ENCODE results near the gene GLUD1. TPM values are rescaled to one million over a fixed set of nuclear protein-coding genes. Genes with fewer than 3 reads are reported as not detected.
"Not testable (repeated sequence)": the region's sequence is repeated elsewhere in the genome, so short reads cannot be mapped to it uniquely, and the experiment has no call there.

GLUD1 gene
- polyA plus RNA-seq, 4 donors: 79.0 to 141 (median 102) TPM

DNA sequence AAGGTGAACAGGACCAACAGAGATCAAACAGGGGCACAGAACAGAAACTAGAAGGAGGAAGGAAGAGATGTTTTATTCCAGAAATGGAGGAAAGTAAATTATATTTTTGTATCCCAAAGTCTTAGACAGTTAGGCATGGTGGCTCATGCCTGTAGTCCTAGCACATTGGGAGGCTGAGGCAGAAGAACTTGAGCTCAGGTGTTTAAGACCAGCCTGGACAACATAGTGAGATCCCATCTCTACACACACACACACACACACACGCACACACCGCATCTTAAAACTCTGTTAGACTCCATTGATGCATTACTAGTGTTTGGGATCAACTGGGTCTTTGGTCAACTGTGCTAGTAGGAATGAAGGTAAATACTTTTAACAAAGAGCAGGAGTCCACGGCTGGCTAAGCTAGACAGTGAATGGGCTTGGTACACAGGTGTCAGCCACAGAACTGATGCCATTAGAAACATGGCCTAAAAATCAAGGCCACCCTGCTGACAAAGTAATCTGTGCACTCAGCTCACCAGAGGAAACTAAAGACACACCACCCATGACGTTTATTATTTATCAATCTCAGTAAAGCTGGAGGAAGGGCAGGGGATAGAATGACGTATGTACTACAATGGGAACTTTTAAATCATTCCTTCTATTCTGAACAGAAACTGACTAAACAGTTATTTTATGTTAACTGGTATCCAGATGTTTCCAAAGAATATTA is 10.9 kb downstream of the GLUD1 start:
- FAIRE-seq; H3K4me1 ChIP-seq (ENCODE audit: control insufficient read depth in 3 of 3, insufficient read depth in 2 of 3, low read depth in 1 of 3, low read length in 2 of 3); H3K9me3 ChIP-seq (ENCODE audit: control insufficient read depth in 2 of 2, insufficient read depth in 1 of 2, low read depth in 1 of 2, low read length in 1 of 2); H3K27me3 ChIP-seq (ENCODE audit: control insufficient read depth in 3 of 3, insufficient read depth in 3 of 3, low read length in 3 of 3); DNase-seq; H3K4me3 ChIP-seq (ENCODE audit: low read depth in 1 of 3, low read length in 3 of 3): not testable (repeated sequence)
- whole genome bisulfite sequencing, 3 donors: 45 to 63% (median 48%) methylated on average over 5 of the region's 5 CpGs
- H3K36me3 ChIP-seq (ENCODE audit: control insufficient read depth in 3 of 3, insufficient read depth in 2 of 3, low read depth in 1 of 3, low read length in 3 of 3): peaks cover 0 to 16% (median 0%) of the 10 kb centered on the region in 3 donors
- peak overlapping the region in 1 of 3 donors; percentile 76 for H3K27ac ChIP-seq (ENCODE audit: low read depth in 1 of 3, low read length in 2 of 3)

GRCh38 chr10:87082219-87082618 is 12.4 kb downstream of the GLUD1 start:
- DNase-seq; H3K9me3 ChIP-seq (ENCODE audit: control insufficient read depth in 2 of 2, insufficient read depth in 1 of 2, low read depth in 1 of 2, low read length in 1 of 2); H3K27me3 ChIP-seq (ENCODE audit: control insufficient read depth in 3 of 3, insufficient read depth in 3 of 3, low read length in 3 of 3); FAIRE-seq; H3K4me3 ChIP-seq (ENCODE audit: low read depth in 1 of 3, low read length in 3 of 3); H3K4me1 ChIP-seq (ENCODE audit: control insufficient read depth in 3 of 3, insufficient read depth in 2 of 3, low read depth in 1 of 3, low read length in 2 of 3): not testable (repeated sequence)
- 69 to 83% (median 79%) methylated on average over 1 of the region's 1 CpG for WGBS, 3 donors
- H3K27ac ChIP-seq (ENCODE audit: low read depth in 1 of 3, low read length in 2 of 3): peak overlapping the region in 1 of 3 donors; percentile 67
- peaks cover 0 to 12% (median 0%) of the 10 kb centered on the region in 3 donors for H3K36me3 ChIP-seq (ENCODE audit: control insufficient read depth in 3 of 3, insufficient read depth in 2 of 3, low read depth in 1 of 3, low read length in 3 of 3)

DNA sequence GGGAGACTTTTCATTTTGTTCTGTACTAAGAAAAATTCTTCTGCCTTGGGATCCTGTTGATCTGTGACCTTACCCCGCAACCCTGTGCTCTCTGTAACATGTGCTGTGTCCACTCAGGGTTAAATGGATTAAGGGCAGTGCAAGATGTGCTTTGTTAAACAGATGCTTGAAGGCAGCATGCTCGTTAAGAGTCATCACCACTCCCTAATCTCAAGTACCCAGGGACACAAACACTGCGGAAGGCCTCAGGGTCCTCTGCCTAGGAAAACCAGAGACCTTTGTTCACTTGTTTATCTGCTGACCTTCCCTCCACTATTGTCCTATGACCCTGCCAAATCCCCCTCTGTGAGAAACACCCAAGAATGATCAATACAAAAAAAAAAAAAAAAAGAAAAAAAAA is 13.1 kb downstream of the GLUD1 start:
- not testable (repeated sequence) for H3K4me1 ChIP-seq (ENCODE audit: control insufficient read depth in 3 of 3, insufficient read depth in 2 of 3, low read depth in 1 of 3, low read length in 2 of 3); H3K4me3 ChIP-seq (ENCODE audit: low read depth in 1 of 3, low read length in 3 of 3); DNase-seq; FAIRE-seq; H3K36me3 ChIP-seq (ENCODE audit: control insufficient read depth in 3 of 3, insufficient read depth in 2 of 3, low read depth in 1 of 3, low read length in 3 of 3); H3K9me3 ChIP-seq (ENCODE audit: control insufficient read depth in 2 of 2, insufficient read depth in 1 of 2, low read depth in 1 of 2, low read length in 1 of 2); H3K27ac ChIP-seq (ENCODE audit: low read depth in 1 of 3, low read length in 2 of 3); H3K27me3 ChIP-seq (ENCODE audit: control insufficient read depth in 3 of 3, insufficient read depth in 3 of 3, low read length in 3 of 3)
- WGBS, 3 donors: 82 to 100% (median 100%) methylated on average over 1 of the region's 3 CpGs

DNA sequence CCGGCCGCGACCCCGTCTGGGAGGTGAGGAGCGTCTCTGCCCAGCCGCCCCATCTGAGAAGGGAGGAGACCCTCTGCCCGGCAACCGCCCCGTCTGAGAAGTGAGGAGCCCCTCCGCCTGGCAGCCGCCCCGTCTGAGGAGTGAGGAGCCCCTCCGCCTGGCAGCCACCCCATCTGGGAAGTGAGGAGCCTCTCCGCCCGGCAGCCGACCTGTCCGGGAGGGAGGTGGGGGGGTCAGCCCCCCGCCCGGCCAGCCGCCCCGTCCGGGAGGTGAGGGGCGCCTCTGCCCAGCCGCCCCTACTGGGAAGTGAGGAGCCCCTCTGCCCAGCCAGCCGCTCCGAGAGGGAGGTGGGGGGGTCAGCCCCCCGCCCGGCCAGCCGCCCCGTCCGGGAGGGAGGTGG is 14.0 kb downstream of the GLUD1 start:
- H3K27me3 ChIP-seq (ENCODE audit: control insufficient read depth in 3 of 3, insufficient read depth in 3 of 3, low read length in 3 of 3); H3K36me3 ChIP-seq (ENCODE audit: control insufficient read depth in 3 of 3, insufficient read depth in 2 of 3, low read depth in 1 of 3, low read length in 3 of 3); DNase-seq; H3K27ac ChIP-seq (ENCODE audit: low read depth in 1 of 3, low read length in 2 of 3); H3K4me1 ChIP-seq (ENCODE audit: control insufficient read depth in 3 of 3, insufficient read depth in 2 of 3, low read depth in 1 of 3, low read length in 2 of 3); H3K9me3 ChIP-seq (ENCODE audit: control insufficient read depth in 2 of 2, insufficient read depth in 1 of 2, low read depth in 1 of 2, low read length in 1 of 2); FAIRE-seq; H3K4me3 ChIP-seq (ENCODE audit: low read depth in 1 of 3, low read length in 3 of 3): not testable (repeated sequence)
- 95 to 96% (median 96%) methylated on average over 8 to 30 of the region's 31 CpGs for WGBS, 3 donors

DNA sequence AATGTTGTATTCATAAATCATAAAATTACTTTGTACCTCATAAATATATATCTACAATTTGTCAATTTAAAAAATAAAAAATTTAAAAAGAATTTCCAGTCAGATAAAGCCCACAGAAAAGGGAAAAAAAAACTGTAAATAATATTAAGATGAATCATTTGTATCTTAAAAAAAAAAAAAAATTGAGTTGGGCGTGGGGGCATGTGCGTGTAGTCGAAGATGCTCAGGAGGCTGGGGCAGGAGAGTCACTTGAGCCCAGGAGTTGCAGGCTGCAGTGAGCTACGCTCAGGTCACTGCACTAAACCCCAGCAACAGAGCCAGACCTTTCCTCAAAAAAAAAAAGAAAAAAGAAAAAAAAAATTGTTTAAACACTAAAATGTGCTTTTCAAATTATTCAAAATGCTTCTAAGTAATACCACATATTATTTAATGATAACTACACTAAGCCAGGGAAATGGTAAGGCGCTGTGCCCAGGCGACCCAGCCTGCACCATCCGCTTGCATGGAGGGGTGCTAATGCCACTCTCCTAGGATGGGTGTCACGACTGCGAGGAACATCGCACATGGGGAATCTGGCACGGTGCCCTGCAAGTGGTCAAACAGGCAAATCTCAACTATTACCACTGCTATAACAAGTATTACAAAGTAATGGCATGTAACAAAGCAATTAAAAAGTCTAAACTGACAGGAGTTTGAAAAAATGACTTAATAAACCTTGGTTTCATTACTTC is 15.4 kb downstream of the GLUD1 start:
- Histone ChIP-seq H3K4me1 (ENCODE audit: control insufficient read depth in 3 of 3, insufficient read depth in 2 of 3, low read depth in 1 of 3, low read length in 2 of 3) (no peaks in the 10 kb centered on the region), H3K36me3 (ENCODE audit: control insufficient read depth in 3 of 3, insufficient read depth in 2 of 3, low read depth in 1 of 3, low read length in 3 of 3) (peaks cover 0 to 13% (median 4%) of the 10 kb centered on the region in 3 donors), H3K27ac (ENCODE audit: low read depth in 1 of 3, low read length in 2 of 3) (no peak overlapping the region), H3K27me3 (ENCODE audit: control insufficient read depth in 3 of 3, insufficient read depth in 3 of 3, low read length in 3 of 3) (no peaks in the 10 kb centered on the region), H3K9me3 (ENCODE audit: control insufficient read depth in 2 of 2, insufficient read depth in 1 of 2, low read depth in 1 of 2, low read length in 1 of 2) (peaks cover 0 to 5% of the 10 kb centered on the region in 2 donors), H3K4me3 (ENCODE audit: low read depth in 1 of 3, low read length in 3 of 3) (no peak overlapping the region)
- DNase-seq: no peak
- FAIRE-seq: no peak
- WGBS, 3 donors: 84 to 88% (median 85%) methylated on average over 11 of the region's 11 CpGs

DNA sequence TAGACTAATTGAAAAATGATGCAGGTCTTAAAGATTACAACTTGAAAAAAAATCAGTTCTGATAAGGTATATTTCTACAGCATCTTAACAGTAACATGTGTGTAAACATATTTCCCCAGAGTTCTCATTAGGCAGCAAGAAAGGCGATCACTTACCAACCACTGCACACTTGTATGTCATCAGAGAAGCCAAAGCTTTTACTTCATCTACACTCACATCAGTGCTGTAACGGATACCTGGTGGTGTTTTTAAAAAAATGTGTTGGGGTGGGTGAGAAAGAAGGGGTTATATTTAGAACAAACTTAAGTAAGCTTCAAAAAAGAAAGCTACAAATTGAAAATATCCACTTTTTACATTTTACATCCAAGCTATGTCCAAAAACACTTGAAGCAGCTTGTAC is 18.2 kb downstream of the GLUD1 start:
- H3K36me3 ChIP-seq (ENCODE audit: control insufficient read depth in 3 of 3, insufficient read depth in 2 of 3, low read depth in 1 of 3, low read length in 3 of 3): peaks cover 0 to 27% (median 5%) of the 10 kb centered on the region in 3 donors
- not testable (repeated sequence) for H3K9me3 ChIP-seq (ENCODE audit: control insufficient read depth in 2 of 2, insufficient read depth in 1 of 2, low read depth in 1 of 2, low read length in 1 of 2); FAIRE-seq; H3K4me3 ChIP-seq (ENCODE audit: low read depth in 1 of 3, low read length in 3 of 3); H3K27ac ChIP-seq (ENCODE audit: low read depth in 1 of 3, low read length in 2 of 3); H3K27me3 ChIP-seq (ENCODE audit: control insufficient read depth in 3 of 3, insufficient read depth in 3 of 3, low read length in 3 of 3); H3K4me1 ChIP-seq (ENCODE audit: control insufficient read depth in 3 of 3, insufficient read depth in 2 of 3, low read depth in 1 of 3, low read length in 2 of 3); DNase-seq
- WGBS, 3 donors: 89 to 95% (median 90%) methylated on average over 2 of the region's 2 CpGs

- Histone ChIP-seq H3K4me1 (ENCODE audit: control insufficient read depth in 3 of 3, insufficient read depth in 2 of 3, low read depth in 1 of 3, low read length in 2 of 3) (peaks cover 0 to 3% (median under 1%) of the 10 kb centered on the region in 3 donors), H3K27me3 (ENCODE audit: control insufficient read depth in 3 of 3, insufficient read depth in 3 of 3, low read length in 3 of 3) (no peaks in the 10 kb centered on the region), H3K27ac (ENCODE audit: low read depth in 1 of 3, low read length in 2 of 3) (no peak overlapping the region), H3K36me3 (ENCODE audit: control insufficient read depth in 3 of 3, insufficient read depth in 2 of 3, low read depth in 1 of 3, low read length in 3 of 3) (peaks cover 3 to 38% (median 9%) of the 10 kb centered on the region in 3 donors), H3K4me3 (ENCODE audit: low read depth in 1 of 3, low read length in 3 of 3) (no peak overlapping the region), H3K9me3 (ENCODE audit: control insufficient read depth in 2 of 2, insufficient read depth in 1 of 2, low read depth in 1 of 2, low read length in 1 of 2) (no peaks in the 10 kb centered on the region)
- peak in 1 of 2 donors; percentile 69 for DNase-seq
- 10 to 54% (median 46%) methylated on average over 2 of the region's 2 CpGs for WGBS, 3 donors
- peak; percentile 65 for FAIRE-seq
These were observed 22.2 kb downstream of the GLUD1 start for GRCh38 chr10:87072449-87072848.

DNA sequence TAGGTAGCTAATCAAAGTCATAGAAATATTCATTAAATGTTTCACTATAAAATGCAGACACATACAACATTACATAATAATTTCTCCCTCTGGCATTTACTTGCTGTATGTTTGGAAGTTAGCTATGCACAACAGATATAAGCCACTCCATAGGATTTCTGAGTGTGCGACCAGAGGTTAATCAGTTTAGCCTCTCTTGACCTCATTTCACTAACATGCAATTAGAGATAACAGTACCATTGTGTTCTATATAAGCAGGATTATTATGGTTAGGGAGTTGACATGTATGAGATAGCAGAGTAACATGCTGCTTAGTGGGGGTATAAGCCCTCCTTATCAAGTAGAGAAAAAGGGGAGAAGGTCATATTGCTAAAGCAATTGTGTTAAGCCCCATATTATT is 26.4 kb downstream of the GLUD1 start:
- Histone ChIP-seq H3K9me3 (ENCODE audit: control insufficient read depth in 2 of 2, insufficient read depth in 1 of 2, low read depth in 1 of 2, low read length in 1 of 2) (no peaks in the 10 kb centered on the region), H3K27me3 (ENCODE audit: control insufficient read depth in 3 of 3, insufficient read depth in 3 of 3, low read length in 3 of 3) (no peaks in the 10 kb centered on the region), H3K27ac (ENCODE audit: low read depth in 1 of 3, low read length in 2 of 3) (no peak overlapping the region), H3K4me1 (ENCODE audit: control insufficient read depth in 3 of 3, insufficient read depth in 2 of 3, low read depth in 1 of 3, low read length in 2 of 3) (peaks cover 0 to 15% (median 3%) of the 10 kb centered on the region in 3 donors), H3K4me3 (ENCODE audit: low read depth in 1 of 3, low read length in 3 of 3) (no peak overlapping the region), H3K36me3 (ENCODE audit: control insufficient read depth in 3 of 3, insufficient read depth in 2 of 3, low read depth in 1 of 3, low read length in 3 of 3) (peaks cover 4 to 46% (median 9%) of the 10 kb centered on the region in 3 donors)
- WGBS, 3 donors: 19 to 66% (median 44%) methylated on average over 1 of the region's 1 CpG
- DNase-seq (peak in 1 of 2 donors; percentile 64), FAIRE-seq (no peak)

Data from small intestine (tissue), 7 donors.